HG03354 (cell line): ENCODE results near the gene GATB.

Experiments
- ATAC-seq: cut with Tn5 transposase; IDR thresholded peaks from one replicate; pipeline ENCODE4 v1.9.1; 2021; ENCODE audit warnings: mild to moderate bottlenecking; ENCODE audit not compliant: unreplicated experiment, poor library complexity, severe bottlenecking

The GATB gene

DNA sequence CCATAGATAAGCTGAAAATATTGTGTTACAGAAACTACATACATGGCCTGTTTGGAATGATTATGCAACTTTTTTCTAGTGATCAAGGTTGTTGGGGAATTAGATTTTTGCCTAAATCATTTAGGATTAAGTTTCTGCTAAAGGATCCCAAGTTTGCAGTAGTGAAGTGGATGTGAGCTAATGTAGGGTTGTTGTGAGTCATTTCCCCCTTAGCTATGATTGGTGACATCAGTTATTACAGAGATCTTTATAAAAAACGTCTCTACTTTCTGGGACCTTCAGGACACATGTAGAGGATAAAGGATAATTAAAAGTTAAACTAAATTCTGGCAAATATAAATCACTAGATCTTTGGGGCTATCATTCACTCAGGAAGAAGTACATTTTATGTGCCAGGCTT, 133.3 kb downstream of the GATB start:
- no peak for ATAC-seq

- ATAC-seq = no peak
Measured at GRCh38 chr4:151626751-151627150, 134.1 kb downstream of the GATB start.

- no peak for ATAC-seq
Measured at GRCh38 chr4:151626228-151626627, 134.6 kb downstream of the GATB start.

DNA sequence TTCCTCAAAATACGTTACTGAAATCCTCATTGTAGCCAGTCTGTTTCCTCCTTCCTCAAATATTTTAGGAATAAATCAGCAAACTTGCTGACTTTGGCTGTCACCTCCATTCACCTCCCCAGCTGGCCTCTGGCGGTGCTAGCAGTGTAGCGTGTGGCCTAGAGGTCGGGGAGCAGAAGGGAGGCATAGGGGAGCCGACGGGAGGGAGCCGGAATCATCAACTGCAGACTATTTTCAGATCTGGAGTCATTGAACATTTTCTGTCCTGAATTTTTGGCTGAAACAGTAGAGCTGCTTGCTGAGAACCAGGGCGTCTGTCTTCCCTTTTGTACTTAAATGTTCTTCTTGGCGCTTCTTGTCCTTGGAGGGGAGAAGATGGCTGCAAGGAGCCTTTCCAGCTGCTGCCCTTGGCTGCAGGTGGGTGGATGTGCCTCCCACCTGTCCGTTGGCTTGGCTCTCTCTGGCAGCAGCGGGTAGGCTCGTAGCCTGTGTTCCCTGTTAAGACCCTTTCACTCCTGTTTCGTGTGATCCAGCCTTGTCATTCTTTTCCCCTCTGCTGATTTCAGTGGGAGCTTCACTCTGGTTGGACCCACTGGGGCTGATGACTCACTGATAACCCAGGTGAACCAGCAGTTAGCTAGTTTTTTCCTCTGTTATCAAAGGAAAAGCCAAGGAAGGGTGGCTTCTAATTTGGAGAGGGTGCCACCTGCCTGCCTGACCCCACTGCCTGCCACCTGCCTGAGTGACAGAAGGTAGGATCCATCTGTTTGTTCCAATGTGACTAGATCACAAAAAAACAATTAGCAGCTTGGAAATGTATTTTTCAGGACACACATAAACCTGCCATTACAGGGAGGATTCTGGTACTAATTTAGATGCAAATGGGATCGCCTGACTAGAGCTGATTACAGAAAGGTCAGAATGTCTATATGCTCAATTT, 135.9 kb downstream of the GATB start:
- ATAC-seq = no peak
